Umbilical cord (tissue), 2 donors: ENCODE measurements around the gene RAB31. TPM values are rescaled to one million over a fixed set of nuclear protein-coding genes. Genes with fewer than 3 reads are reported as not detected.
"Not testable (repeated sequence)": the region's sequence is repeated elsewhere in the genome, so short reads cannot be mapped to it uniquely, and the experiment has no call there.

Experiments used
- DNase-seq: peaks from one replicate; pipeline ENCODE4 v3.0.0-alpha.2; 2015; ENCODE audit warnings: low spot score
- total RNA-seq: library from RNA; depleted of rRNA; stranded (reverse); fragments of >200 nt; gene quantifications from one replicate; pipeline ENCODE4 v1.2.3, GENCODE V29; 2014; ENCODE audit warnings: low replicate concordance; ENCODE audit not compliant: insufficient read depth

RAB31 gene
- 41.7 TPM for total RNA-seq

GRCh38 chr18:9708057-9708433 lies at the start of gene RAB31:
RAB31 (plus strand) TSS chr18:9708301; CDS start chr18:9708406, 105 bp downstream.
- peak; percentile 89 for DNase-seq

- DNase-seq = no peak
These were observed 48.4 kb upstream of the RAB31 start for GRCh38 chr18:9659499-9660375.

GRCh38 chr18:9661564-9661963 lies 46.5 kb upstream of the RAB31 start:
- no peak for DNase-seq

- DNase-seq = no peak
These were observed 44.7 kb upstream of the RAB31 start for GRCh38 chr18:9663377-9663776.

- DNase-seq = no peak
These were observed 42.8 kb upstream of the RAB31 start for GRCh38 chr18:9665314-9665713.

GRCh38 chr18:9666548-9666947 lies 41.6 kb upstream of the RAB31 start:
- no peak for DNase-seq

- no peak for DNase-seq
These were observed 39.1 kb upstream of the RAB31 start for GRCh38 chr18:9669016-9669415.

- DNase-seq = no peak
These were observed 36.9 kb upstream of the RAB31 start for GRCh38 chr18:9671214-9671613.

- DNase-seq = peak; percentile 79
These were observed 34.5 kb upstream of the RAB31 start for GRCh38 chr18:9673296-9674251.

- DNase-seq = not testable (repeated sequence)
These were observed 29.9 kb upstream of the RAB31 start for GRCh38 chr18:9678216-9678615.

GRCh38 chr18:9679125-9679524 lies 29.0 kb upstream of the RAB31 start:
- DNase-seq = no peak

- DNase-seq = no peak
These were observed 26.9 kb upstream of the RAB31 start for GRCh38 chr18:9681217-9681616.

- no peak for DNase-seq
These were observed 25.5 kb upstream of the RAB31 start for GRCh38 chr18:9682572-9682971.

GRCh38 chr18:9683418-9684396 lies 24.4 kb upstream of the RAB31 start:
- DNase-seq = peak; percentile 51

- no peak for DNase-seq
These were observed 23.1 kb upstream of the RAB31 start for GRCh38 chr18:9684881-9685614.

- DNase-seq = no peak
These were observed 22.5 kb upstream of the RAB31 start for GRCh38 chr18:9685615-9685890.

GRCh38 chr18:9688036-9688741 lies 19.9 kb upstream of the RAB31 start:
- DNase-seq = no peak

GRCh38 chr18:9689253-9689652 lies 18.8 kb upstream of the RAB31 start:
- DNase-seq = no peak

GRCh38 chr18:9690418-9691188 lies 17.5 kb upstream of the RAB31 start:
- DNase-seq = no peak
